Prostate gland (tissue), 2 donors: ENCODE measurements around the gene CATSPERZ.

Source experiments
- CTCF ChIP-seq, 4 experiments: fragments of 200-600 bp in 2 of 4; fragments of 450-650 bp in 2 of 4; sonication (generic) in 2 of 4; IDR thresholded peaks; 1 replicate in 3 of 4; 2 replicates in 1 of 4; pipeline ENCODE4 v1.5.1; 2016 to 2019; ENCODE audit warnings: antibody characterized with exemption in 4 of 4, mild to moderate bottlenecking in 2 of 4, moderate library complexity in 2 of 4
- POLR2A ChIP-seq: fragments of 450-650 bp; IDR thresholded peaks from one replicate; pipeline ENCODE4 v1.6.1; 2016; ENCODE audit warnings: antibody characterized with exemption, mild to moderate bottlenecking

GRCh38 chr11:64289002-64289564, 11.1 kb upstream of the CATSPERZ start:
- no peak for TF ChIP-seq CTCF (IDR thresholded peaks at IDR 0.05)
- no peak for TF ChIP-seq POLR2A
